Ureter (tissue), 1 donor: ENCODE data around the gene TEX38. TPM values are rescaled to one million over a fixed set of nuclear protein-coding genes. Genes with fewer than 3 reads are reported as not detected.
"Not testable (repeated sequence)": the region's sequence is repeated elsewhere in the genome, so short reads cannot be mapped to it uniquely, and the experiment has no call there.

Experiments used
- DNase-seq: peaks from one replicate; pipeline ENCODE4 v3.0.0-alpha.2; 2020; ENCODE audit warnings: low spot score
- total RNA-seq: library from RNA; stranded (reverse); gene quantifications from one replicate; pipeline ENCODE4 v1.2.4, GENCODE V29; 2023
- donor health status: DM: yes; HTN: yes; CAD: no.

TEX38 gene
- 0.39 TPM for total RNA-seq

DNA sequence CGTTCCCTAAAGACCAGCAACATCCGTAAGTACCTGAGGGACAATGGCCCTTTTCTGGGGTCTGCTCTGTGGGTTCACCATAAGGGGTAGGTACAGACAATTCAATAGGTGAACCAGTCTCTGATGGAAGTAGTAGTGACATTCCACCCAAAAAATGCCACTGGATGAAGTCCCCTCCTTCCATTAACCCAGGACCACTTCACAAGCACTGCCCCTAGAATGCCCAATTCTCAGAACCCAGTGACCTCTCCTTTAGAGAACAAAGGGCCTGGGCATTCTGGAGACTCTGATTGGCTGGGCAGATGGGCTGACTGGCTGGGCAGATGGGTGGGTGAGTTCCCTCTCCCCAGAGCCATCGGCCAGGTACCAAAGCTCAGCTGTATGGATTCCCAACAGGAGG lies at the start of gene TEX38:
TEX38 (plus strand) TSS at position 301 of the 400 bp plus-strand sequence; CDS start at position 382, 81 bp downstream.
- no peak for DNase-seq

DNA sequence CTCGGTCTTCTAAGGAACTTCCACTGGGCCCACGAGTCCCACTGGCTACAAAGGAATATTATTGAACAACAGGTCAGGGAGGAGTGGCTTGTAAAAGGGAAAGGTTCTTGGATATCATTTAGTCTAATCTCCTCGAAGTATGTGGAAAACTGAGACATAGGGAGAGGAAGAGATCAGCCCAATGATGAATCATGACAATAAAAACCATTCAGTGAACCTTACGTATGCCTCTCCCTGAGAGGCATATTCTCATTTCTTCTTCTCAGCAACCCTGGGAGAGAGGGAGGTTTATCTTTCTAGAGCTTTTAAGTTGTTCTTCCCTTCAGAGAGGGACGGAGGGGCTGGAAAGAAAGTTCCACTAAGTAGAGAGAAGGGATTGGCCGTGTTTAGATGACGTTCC lies 49.7 kb upstream of the TEX38 start:
- no peak for DNase-seq

GRCh38 chr1:46622344-46622743 lies 49.3 kb upstream of the TEX38 start:
- DNase-seq, result no peak

DNA sequence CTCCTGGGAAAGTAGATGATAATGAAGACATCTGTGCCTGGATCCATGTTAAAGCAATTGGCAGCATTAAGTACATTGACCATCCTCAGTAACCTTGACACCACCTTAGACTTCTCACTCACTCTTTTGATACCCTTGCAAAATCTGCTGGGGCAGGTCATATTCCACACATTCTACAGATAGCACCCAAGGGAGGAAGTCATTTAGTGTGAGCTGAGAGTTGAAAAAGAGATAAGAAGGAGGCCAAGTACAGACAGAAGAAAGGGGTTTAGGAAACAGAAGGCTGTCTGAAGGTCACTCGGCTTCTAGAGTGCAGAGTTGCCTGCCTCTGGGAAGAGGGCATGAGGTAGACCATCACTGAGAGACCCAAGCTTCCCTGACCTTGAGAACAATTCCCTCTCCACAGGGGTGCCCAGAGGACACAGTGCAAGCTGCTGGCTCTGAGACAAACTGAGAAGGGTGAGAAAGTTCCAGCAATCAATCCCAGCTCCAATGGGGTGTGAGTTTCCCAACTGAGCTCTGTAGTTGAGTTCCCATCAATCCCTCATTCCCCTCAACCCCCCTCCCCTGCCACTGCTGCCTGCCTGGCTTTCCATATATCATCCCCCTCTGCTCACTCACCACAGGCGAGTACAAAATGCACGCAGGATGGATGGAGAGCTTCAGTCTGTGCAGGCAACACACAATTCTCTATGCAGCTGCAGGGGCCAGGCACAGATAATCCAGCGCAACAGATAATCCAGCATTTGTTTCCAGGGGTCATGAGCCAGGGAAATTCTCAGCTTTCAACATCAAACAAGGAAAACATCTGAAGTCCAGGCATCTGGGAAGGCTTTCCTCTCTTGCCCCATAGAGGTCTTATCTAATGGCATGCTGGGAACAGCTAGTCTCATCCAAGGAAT lies 47.7 kb upstream of the TEX38 start:
- no peak for DNase-seq

DNA sequence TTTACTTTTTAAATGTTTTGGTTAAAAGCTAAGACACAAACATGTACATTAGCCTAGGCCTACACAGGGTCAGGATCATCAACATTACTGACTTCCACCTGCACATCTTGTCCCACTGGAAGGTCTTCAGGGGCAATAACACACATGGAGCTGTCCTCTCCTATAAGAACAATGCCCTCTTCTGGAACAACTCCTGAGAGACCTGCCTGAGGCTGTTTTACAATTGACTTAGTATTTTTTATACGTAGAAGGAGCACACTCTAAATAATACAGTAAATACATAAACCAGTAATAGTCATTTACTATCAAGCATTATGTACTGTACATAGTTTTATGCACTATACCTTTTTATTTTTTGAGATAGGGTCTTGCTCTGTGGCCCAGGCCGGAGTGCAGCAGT lies 40.9 kb upstream of the TEX38 start:
- no peak for DNase-seq

GRCh38 chr1:46635205-46635604 lies 36.4 kb upstream of the TEX38 start:
- no peak for DNase-seq

- no peak for DNase-seq
These were observed 34.1 kb upstream of the TEX38 start for GRCh38 chr1:46637444-46638083.

GRCh38 chr1:46638921-46639320 lies 32.7 kb upstream of the TEX38 start:
- DNase-seq, result no peak

- DNase-seq, result no peak
These were observed 32.1 kb upstream of the TEX38 start for GRCh38 chr1:46639547-46639946.

DNA sequence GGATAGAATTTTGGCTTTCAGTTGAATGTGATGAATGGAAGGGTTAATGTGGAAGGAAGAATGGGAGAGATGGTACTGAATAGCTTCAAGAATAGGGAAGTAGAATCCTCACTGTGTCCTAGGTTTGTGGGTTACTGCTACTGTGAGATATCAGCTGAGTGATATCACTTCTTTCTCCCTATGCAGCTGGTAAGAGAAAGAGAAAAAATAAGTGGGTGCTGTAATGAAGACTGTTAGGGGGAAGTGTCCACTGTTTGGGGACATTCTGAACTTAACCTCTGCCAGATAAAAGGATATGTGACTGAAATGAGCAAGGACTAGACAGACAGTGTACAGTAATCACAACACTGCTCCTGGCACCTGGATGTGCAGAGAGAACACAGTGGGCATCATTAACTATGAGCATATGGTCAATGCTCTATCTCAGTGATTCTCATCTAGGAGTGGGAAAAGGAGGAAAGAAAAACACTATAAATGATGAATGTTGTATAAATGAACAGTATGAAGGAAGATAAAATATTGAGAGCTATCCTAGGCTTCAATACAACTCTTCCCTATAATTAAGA lies 29.5 kb upstream of the TEX38 start:
- no peak for DNase-seq

DNA sequence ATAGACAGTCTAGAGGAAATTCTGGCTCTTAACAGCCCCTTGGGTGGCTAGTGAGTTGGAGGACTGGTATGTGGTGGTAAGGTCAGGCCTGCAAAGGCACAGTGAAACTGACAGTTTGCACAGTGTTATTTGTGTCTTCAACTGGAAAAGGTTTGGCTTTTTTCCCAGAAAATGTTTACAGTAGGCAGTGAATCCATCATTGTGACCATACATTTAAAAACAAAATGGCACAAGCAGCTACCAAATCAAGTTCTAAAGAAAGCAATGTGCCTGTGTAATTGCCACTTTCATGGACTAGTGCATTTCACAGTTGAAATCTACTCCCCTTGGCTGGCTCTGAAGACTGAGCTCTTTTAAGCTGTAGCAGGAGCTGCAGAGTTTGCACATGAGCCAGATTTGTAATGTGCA lies 28.3 kb upstream of the TEX38 start:
- DNase-seq, result no peak

DNA sequence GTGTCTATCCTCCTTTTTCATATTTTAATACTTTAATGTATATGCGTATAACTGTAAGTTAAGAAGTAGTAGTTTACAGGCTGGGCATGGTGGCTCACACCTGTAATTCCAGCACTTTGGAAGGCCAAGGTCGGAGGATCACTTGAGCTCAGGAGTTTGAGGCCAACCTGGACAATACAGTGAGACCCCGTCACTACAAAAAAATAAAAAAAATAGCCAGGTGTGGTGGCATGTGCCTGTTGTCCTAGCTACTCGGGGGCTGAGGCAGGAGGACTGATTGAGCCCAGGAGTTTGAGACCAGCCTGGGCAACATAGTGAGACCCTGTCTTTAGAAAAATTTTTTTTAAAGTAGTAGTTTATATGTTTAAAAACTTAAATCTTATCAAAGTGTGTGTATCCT lies 25.8 kb upstream of the TEX38 start:
- no peak for DNase-seq

DNA sequence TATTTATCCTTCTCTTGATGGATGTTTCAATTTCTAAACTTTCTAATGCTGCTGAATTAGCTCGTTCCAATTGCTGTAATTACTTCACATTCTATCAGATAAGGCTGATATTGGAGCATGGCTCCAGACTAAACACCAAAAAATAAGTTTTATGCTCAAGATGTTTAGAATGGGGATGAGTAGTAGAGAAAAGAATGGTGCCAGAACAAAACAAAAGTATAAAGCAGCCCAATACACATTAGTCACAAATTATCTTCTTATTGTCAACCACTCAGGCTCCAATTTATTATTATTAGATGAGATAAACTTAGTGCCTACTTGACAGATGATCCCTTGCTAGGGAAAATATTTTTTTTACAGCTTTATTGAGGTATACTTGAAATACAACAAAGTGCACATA lies 25.3 kb upstream of the TEX38 start:
- no peak for DNase-seq

DNA sequence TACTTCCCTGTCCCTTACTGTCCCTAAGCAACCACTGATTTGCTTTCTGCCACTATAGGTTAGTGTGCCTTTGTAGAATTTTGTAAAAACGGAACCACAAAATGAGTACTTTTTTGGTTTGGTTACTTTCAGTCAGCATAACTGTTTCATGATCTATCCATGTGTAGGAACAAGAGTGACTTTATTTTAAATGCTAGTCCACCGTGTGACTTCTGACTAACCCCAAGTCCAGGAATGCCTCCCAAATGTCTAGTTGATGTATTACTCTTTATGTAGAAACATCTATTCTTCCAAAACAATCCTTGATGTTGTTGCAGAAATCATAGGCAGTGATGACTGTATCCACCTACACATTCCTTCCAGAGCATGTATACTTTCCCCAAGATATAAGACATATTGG lies 24.8 kb upstream of the TEX38 start:
- no peak for DNase-seq

DNA sequence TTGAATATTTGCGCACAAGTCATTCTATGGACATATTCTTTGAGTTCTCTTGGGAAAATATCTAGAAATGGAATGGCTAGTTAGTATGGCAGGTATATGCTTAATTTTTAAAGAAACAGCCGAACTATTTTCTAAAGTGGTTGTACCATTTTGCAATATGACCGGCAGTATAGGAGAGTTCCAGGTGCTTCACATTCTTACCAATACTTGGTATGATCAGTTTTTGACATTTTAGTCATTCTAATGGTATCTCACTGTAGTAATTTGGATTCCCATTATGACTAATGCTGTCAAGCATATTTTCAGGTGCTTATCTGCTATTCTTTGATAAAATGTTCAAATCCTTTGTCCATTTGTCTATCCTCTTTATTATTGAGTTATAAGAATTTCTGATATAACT lies 24.0 kb upstream of the TEX38 start:
- no peak for DNase-seq

DNA sequence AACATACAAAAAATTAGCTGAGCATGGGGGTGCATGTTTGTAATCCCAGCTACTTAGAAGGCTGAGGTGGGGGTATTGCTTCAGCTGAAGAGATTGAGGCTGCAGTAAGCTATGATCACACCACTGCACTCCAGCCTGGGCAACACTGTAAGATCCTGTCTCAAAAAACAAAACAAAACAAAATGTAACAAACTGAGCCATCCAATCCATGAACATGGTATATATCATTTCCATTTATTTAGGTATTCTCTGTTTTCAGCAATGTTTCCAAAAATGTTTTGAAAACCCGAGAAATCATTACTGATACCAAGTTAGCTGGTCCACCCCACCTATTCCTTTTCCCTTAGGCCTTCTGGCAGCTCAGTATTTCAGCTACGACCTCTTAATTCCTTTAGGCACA lies 21.9 kb upstream of the TEX38 start:
- no peak for DNase-seq

DNA sequence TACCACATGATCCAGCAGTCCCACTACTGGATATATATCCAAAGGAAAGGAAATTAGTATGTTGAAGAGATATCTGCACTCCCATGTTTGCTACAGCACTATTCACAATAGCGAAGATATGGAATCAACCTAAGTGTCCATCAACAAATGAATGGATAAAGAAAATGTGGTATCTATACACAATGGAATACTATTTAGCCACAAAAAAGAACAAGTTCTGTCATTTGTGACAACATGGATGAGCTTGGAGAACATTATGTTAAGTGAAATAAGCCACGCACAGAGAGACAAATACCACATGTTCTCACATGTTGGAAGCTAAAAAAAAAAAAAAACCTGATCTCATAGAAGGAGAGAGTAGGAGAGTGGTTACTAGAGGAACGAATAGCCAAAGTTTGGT lies 21.2 kb upstream of the TEX38 start:
- no peak for DNase-seq

DNA sequence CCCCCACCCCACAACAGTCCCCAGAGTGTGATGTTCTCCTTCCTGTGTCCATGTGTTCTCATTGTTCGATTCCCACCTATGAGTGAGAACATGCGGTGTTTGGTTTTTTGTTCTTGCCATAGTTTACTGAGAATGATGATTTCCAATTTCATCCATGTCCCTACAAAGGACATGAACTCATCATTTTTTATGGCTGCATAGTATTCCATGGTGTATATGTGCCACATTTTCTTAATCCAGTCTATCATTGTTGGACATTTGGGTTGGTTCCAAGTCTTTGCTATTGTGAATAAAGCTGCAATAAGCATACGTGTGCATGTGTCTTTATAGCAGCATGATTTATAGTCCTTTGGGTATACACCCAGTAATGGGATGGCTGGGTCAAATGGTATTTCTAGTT lies 20.5 kb upstream of the TEX38 start:
- DNase-seq, result not testable (repeated sequence)

DNA sequence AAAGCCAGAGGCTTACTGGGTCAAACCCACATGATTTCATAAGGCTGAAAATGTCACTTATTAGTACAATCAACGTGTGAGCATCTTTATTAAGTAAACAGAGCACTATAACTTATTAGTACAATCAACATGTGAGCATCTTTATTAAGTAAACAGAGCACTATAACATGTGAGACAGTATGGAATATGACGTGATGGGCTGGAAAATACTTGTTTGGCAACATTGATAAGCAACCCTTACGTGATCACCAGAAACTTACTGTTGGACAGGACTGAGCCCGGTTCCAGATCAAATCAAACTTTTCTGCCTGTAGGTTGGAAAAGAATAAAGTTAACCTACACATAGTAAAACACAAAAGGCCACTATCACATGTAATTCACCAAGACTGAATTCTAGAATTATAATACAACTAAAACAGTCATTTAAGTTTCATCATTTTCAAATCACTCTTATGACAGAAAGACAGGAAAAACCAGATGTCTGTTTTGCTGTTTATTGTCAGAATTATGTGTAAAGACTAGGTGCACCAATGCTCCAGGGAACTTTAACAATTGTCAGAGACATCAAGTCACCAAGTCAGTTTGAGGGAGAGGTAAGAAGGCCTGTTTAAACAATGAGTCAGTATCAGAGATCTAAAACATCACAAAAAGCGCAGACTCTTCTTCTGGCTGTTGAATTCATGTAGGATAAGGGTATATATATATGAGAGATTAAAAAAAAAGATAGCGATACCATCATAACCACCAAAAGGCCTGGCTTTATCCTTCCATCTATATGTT lies 19.1 kb upstream of the TEX38 start:
- no peak for DNase-seq

GRCh38 chr1:46653405-46653958 lies 18.2 kb upstream of the TEX38 start:
- no peak for DNase-seq

GRCh38 chr1:46654012-46654411 lies 17.6 kb upstream of the TEX38 start:
- DNase-seq, result no peak

- DNase-seq, result not testable (repeated sequence)
These were observed 17.0 kb upstream of the TEX38 start for GRCh38 chr1:46654698-46655097.
